IPS-18c (cell line): Measurements from ENCODE around the gene OPHN1.

Source experiments
- H3K4me3 ChIP-seq: 2 replicates; pipeline ENCODE4 v1.7.0; 2013; ENCODE audit warnings: low read depth, mild to moderate bottlenecking, low read length, moderate library complexity; ENCODE audit not compliant: insufficient read depth
- H3K9me3 ChIP-seq: one replicate; pipeline ENCODE4 v1.6.1; 2013; ENCODE audit warnings: mild to moderate bottlenecking, low read length, moderate library complexity; ENCODE audit not compliant: control insufficient read depth, insufficient read depth

Gene OPHN1

GRCh38 chrX:68179355-68179754 lies 253.9 kb downstream of the OPHN1 start:
- H3K9me3 ChIP-seq: peaks cover 5% of the 10 kb centered on the region
- H3K4me3 ChIP-seq: no peak overlapping the region

- no peak overlapping the region for H3K4me3 ChIP-seq
Measured at GRCh38 chrX:68177542-68177941, 255.8 kb downstream of the OPHN1 start.

GRCh38 chrX:68175562-68175961 lies 257.7 kb downstream of the OPHN1 start:
- Histone ChIP-seq H3K9me3 (peaks cover 3% of the 10 kb centered on the region), H3K4me3 (no peak overlapping the region)

More at GRCh38 chrX:68177542-68177941, 255.8 kb downstream of the OPHN1 start:
- H3K9me3 ChIP-seq: peaks cover 5% of the 10 kb centered on the region

- H3K9me3 ChIP-seq: no peaks in the 10 kb centered on the region
Measured at GRCh38 chrX:68163441-68163840, 269.9 kb downstream of the OPHN1 start.

GRCh38 chrX:68147848-68148247 lies 285.4 kb downstream of the OPHN1 start:
- no peak overlapping the region for H3K4me3 ChIP-seq
- H3K9me3 ChIP-seq: peaks cover 2% of the 10 kb centered on the region

More at GRCh38 chrX:68163441-68163840, 269.9 kb downstream of the OPHN1 start:
- no peak overlapping the region for H3K4me3 ChIP-seq

- Histone ChIP-seq H3K4me3 (no peak overlapping the region), H3K9me3 (peaks cover 2% of the 10 kb centered on the region)
Measured at GRCh38 chrX:68146054-68146453, 287.2 kb downstream of the OPHN1 start.

GRCh38 chrX:68139791-68140190 lies 293.5 kb downstream of the OPHN1 start:
- Histone ChIP-seq H3K9me3 (peaks cover 6% of the 10 kb centered on the region), H3K4me3 (no peak overlapping the region)

- no peaks in the 10 kb centered on the region for H3K9me3 ChIP-seq
- no peak overlapping the region for H3K4me3 ChIP-seq
Measured at GRCh38 chrX:68133181-68133580, 300.1 kb downstream of the OPHN1 start.

- no peak overlapping the region for H3K4me3 ChIP-seq
- no peaks in the 10 kb centered on the region for H3K9me3 ChIP-seq
Measured at GRCh38 chrX:68132749-68133148, 300.5 kb downstream of the OPHN1 start.

GRCh38 chrX:68121835-68122234 lies 311.5 kb downstream of the OPHN1 start:
- H3K4me3 ChIP-seq: no peak overlapping the region; the same call in 1 of the 2 replicates

GRCh38 chrX:68121371-68121770 lies 311.9 kb downstream of the OPHN1 start:
- H3K4me3 ChIP-seq: no peak overlapping the region

More at GRCh38 chrX:68121835-68122234, 311.5 kb downstream of the OPHN1 start:
- H3K9me3 ChIP-seq: peaks cover 4% of the 10 kb centered on the region

GRCh38 chrX:68115371-68115770 lies 317.9 kb downstream of the OPHN1 start:
- Histone ChIP-seq H3K4me3 (no peak overlapping the region), H3K9me3 (peaks cover 6% of the 10 kb centered on the region)

More at GRCh38 chrX:68121371-68121770, 311.9 kb downstream of the OPHN1 start:
- peaks cover 4% of the 10 kb centered on the region for H3K9me3 ChIP-seq

- Histone ChIP-seq H3K9me3 (peaks cover 4% of the 10 kb centered on the region), H3K4me3 (no peak overlapping the region)
Measured at GRCh38 chrX:68114573-68115129, 318.6 kb downstream of the OPHN1 start.

GRCh38 chrX:68113837-68114572 lies 319.3 kb downstream of the OPHN1 start:
- no peak overlapping the region for H3K4me3 ChIP-seq
- H3K9me3 ChIP-seq: peaks cover 4% of the 10 kb centered on the region

GRCh38 chrX:68112321-68112720 lies 321.0 kb downstream of the OPHN1 start:
- no peak overlapping the region for H3K4me3 ChIP-seq
- peaks cover 4% of the 10 kb centered on the region for H3K9me3 ChIP-seq

GRCh38 chrX:68109162-68109561 lies 324.1 kb downstream of the OPHN1 start:
- no peaks in the 10 kb centered on the region for H3K9me3 ChIP-seq
- H3K4me3 ChIP-seq: no peak overlapping the region

GRCh38 chrX:68098431-68098830 lies 334.9 kb downstream of the OPHN1 start:
- H3K9me3 ChIP-seq: peaks cover 2% of the 10 kb centered on the region
- no peak overlapping the region for H3K4me3 ChIP-seq

GRCh38 chrX:68090266-68090665 lies 343.0 kb downstream of the OPHN1 start:
- no peaks in the 10 kb centered on the region for H3K9me3 ChIP-seq
- H3K4me3 ChIP-seq: no peak overlapping the region
